H1 (cell line): ENCODE results near the gene COL4A1. TPM values are rescaled to one million over a fixed set of nuclear protein-coding genes. Genes with fewer than 3 reads are reported as not detected.

ENCODE experiments used
- CTCF ChIA-PET: fragments of 300-600 bp; sonication (Branson Sonifier 250); formaldehyde crosslinking; loops from one replicate; lab custom pipeline; 2021; ENCODE audit not compliant: partially characterized antibody; lab: Charles Lee
- POLR2A ChIA-PET: fragments of 300-600 bp; sonication (Branson Sonifier 250); formaldehyde crosslinking; loops from one replicate; lab custom pipeline; 2021; ENCODE audit warnings: inconsistent platforms; ENCODE audit not compliant: partially characterized antibody; lab: Charles Lee
- DNase-seq, 2 experiments: peaks; one replicate each; pipeline versions ENCODE4 v3.0.0 to v3.0.0-alpha.2; 2010 to 2022; ENCODE audit warnings: low spot score in 2 of 2, low read depth in 1 of 2, mixed read lengths in 1 of 2
- FAIRE-seq: peaks from 2 replicates; lab custom pipeline; 2011; peaks lifted over from hg19 to GRCh38; lab: Jason Lieb, UNC
- H2AFZ ChIP-seq: 2 replicates; pipeline ENCODE4 v1.8.1; 2012; ENCODE audit warnings: low read length, inconsistent platforms
- H2AK5ac ChIP-seq: 2 replicates; pipeline ENCODE4 v1.6.1; 2013; ENCODE audit warnings: low read depth, low read length
- H2BK120ac ChIP-seq: replicated peaks from 2 replicates; pipeline ENCODE3; 2013; ENCODE audit warnings: low read depth, low read length, inconsistent platforms
- H2BK12ac ChIP-seq: 2 replicates; pipeline ENCODE4 v1.6.1; 2013; ENCODE audit warnings: low read depth, low read length
- H2BK15ac ChIP-seq: 2 replicates; pipeline ENCODE4 v1.6.1; 2013; ENCODE audit warnings: low read length
- H2BK20ac ChIP-seq: 2 replicates; pipeline ENCODE4 v1.6.1; 2013; ENCODE audit warnings: low read length
- H2BK5ac ChIP-seq: 2 replicates; pipeline ENCODE4 v1.6.1; 2013; ENCODE audit warnings: low read depth, low read length
- H3K14ac ChIP-seq: 2 replicates; pipeline ENCODE4 v1.6.1; 2013; ENCODE audit warnings: inconsistent platforms; ENCODE audit not compliant: insufficient read length
- H3K18ac ChIP-seq: 2 replicates; pipeline ENCODE4 v1.6.1; 2013; ENCODE audit warnings: low read length; ENCODE audit errors: extremely low read depth
- H3K23ac ChIP-seq: 2 replicates; pipeline ENCODE4 v1.6.1; 2013; ENCODE audit warnings: inconsistent platforms; ENCODE audit not compliant: insufficient read length
- H3K23me2 ChIP-seq: 2 replicates; pipeline ENCODE4 v1.6.1; 2013; ENCODE audit warnings: low read depth, low read length
- H3K27ac ChIP-seq: 2 replicates; pipeline ENCODE4 v1.6.1; 2011; ENCODE audit warnings: low read depth, low read length, inconsistent platforms
- H3K27me3 ChIP-seq, 4 experiments: replicated peaks in 1 of 4; 1 replicate in 1 of 4; 2 replicates in 3 of 4; pipeline versions ENCODE4 v1.6.1 to v1.8.1; 2011 to 2013; ENCODE audit warnings: low read length in 3 of 4, mild to moderate bottlenecking in 3 of 4, inconsistent platforms in 2 of 4, mixed read lengths in 2 of 4, moderate library complexity in 1 of 4; ENCODE audit not compliant: control insufficient read depth in 3 of 4, insufficient read depth in 3 of 4; ENCODE audit errors: extremely low read depth in 1 of 4
- H3K36me3 ChIP-seq, 4 experiments: 2 replicates each; pipeline versions ENCODE4 v1.6.1 to v1.8.1; 2011 to 2013; ENCODE audit warnings: mild to moderate bottlenecking in 4 of 4, low read length in 3 of 4, moderate library complexity in 2 of 4, control low read depth in 1 of 4, inconsistent platforms in 1 of 4; ENCODE audit not compliant: insufficient read depth in 4 of 4, control insufficient read depth in 2 of 4
- H3K4ac ChIP-seq: replicated peaks from 2 replicates; pipeline ENCODE3; 2013; ENCODE audit warnings: low read length, low read depth, mixed read lengths, inconsistent platforms; ENCODE audit not compliant: insufficient read length
- H3K4me1 ChIP-seq, 4 experiments: replicated peaks in 1 of 4; 1 replicate in 1 of 4; 2 replicates in 3 of 4; pipeline versions ENCODE4 v1.6.1 to v1.8.1; 2011 to 2013; ENCODE audit warnings: low read length in 3 of 4, inconsistent platforms in 2 of 4, mixed read lengths in 1 of 4; ENCODE audit not compliant: insufficient read depth in 4 of 4, control insufficient read depth in 3 of 4
- H3K4me2 ChIP-seq, 2 experiments: 2 replicates each; pipeline versions ENCODE4 v1.6.1 to v1.8.1; 2011 to 2013; ENCODE audit warnings: low read depth in 2 of 2, low read length in 2 of 2, control low read depth in 1 of 2, inconsistent platforms in 1 of 2, mild to moderate bottlenecking in 1 of 2; ENCODE audit not compliant: insufficient read depth in 1 of 2
- H3K4me3 ChIP-seq, 4 experiments: fragments of 200-600, 300-600 bp in 1 of 4; sonication (generic), shearing (Covaris generic), sonication (Bioruptor Twin) in 1 of 4; 2 replicates each; pipeline versions ENCODE4 v1.5.1 to v1.8.1; 2011 to 2016; ENCODE audit warnings: low read length in 4 of 4, low read depth in 3 of 4, control low read depth in 2 of 4, inconsistent platforms in 2 of 4, mild to moderate bottlenecking in 2 of 4, mixed read lengths in 1 of 4, moderate library complexity in 1 of 4; ENCODE audit not compliant: insufficient read depth in 2 of 4; ENCODE audit errors: extremely low read depth in 1 of 4
- H3K56ac ChIP-seq: replicated peaks from 2 replicates; pipeline ENCODE3; 2013; ENCODE audit warnings: low read depth, mild to moderate bottlenecking, mixed read lengths, low read length, inconsistent platforms; ENCODE audit not compliant: insufficient read length
- H3K79me1 ChIP-seq: 2 replicates; pipeline ENCODE4 v1.6.1; 2013; ENCODE audit warnings: low read depth, low read length, control low read depth
- H3K79me2 ChIP-seq, 2 experiments: 2 replicates each; pipeline versions ENCODE4 v1.6.1 to v1.8.1; 2012 to 2013; ENCODE audit warnings: low read length in 2 of 2, mild to moderate bottlenecking in 2 of 2, inconsistent platforms in 1 of 2; ENCODE audit not compliant: insufficient read depth in 2 of 2, control insufficient read depth in 1 of 2
- H3K9ac ChIP-seq, 4 experiments: replicated peaks in 1 of 4; 1 replicate in 1 of 4; 2 replicates in 3 of 4; pipeline versions ENCODE4 v1.6.1 to v1.8.1; 2011 to 2013; ENCODE audit warnings: low read depth in 3 of 4, low read length in 3 of 4, control low read depth in 2 of 4, mild to moderate bottlenecking in 2 of 4, moderate library complexity in 2 of 4, inconsistent platforms in 1 of 4; ENCODE audit errors: extremely low read depth in 1 of 4
- H3K9me3 ChIP-seq, 2 experiments: 2 replicates each; pipeline versions ENCODE4 v1.6.1 to v1.8.1; 2012 to 2013; ENCODE audit warnings: mild to moderate bottlenecking in 2 of 2, moderate library complexity in 2 of 2, control low read depth in 1 of 2, inconsistent platforms in 1 of 2, low read depth in 1 of 2, low read length in 1 of 2, mixed read lengths in 1 of 2; ENCODE audit not compliant: insufficient read depth in 2 of 2
- H4K20me1 ChIP-seq, 2 experiments: replicated peaks in 1 of 2; 2 replicates each; pipeline versions ENCODE3 to v1.8.1; 2011 to 2013; ENCODE audit warnings: inconsistent platforms in 2 of 2, low read length in 2 of 2, mild to moderate bottlenecking in 1 of 2; ENCODE audit not compliant: insufficient read depth in 2 of 2, control insufficient read depth in 1 of 2
- H4K5ac ChIP-seq: 2 replicates; pipeline ENCODE4 v1.6.1; 2013; ENCODE audit warnings: low read length, low read depth, mixed read lengths, inconsistent platforms; ENCODE audit not compliant: insufficient read length
- H4K8ac ChIP-seq: 2 replicates; pipeline ENCODE4 v1.8.0; 2013; ENCODE audit warnings: mild to moderate bottlenecking, moderate library complexity, low read length, inconsistent platforms; ENCODE audit not compliant: insufficient read depth; ENCODE audit errors: extremely low read depth
- H4K91ac ChIP-seq: replicated peaks from 2 replicates; pipeline ENCODE3; 2013; ENCODE audit warnings: low read length, mixed read lengths, inconsistent platforms; ENCODE audit not compliant: insufficient read length
- ASH2L ChIP-seq: fragments of 200-600, 300-600 bp; sonication (generic); IDR thresholded peaks from one replicate; pipeline ENCODE4 v1.7.1; 2017; ENCODE audit warnings: low read length
- BACH1 ChIP-seq: IDR thresholded peaks from 2 replicates; pipeline ENCODE4 v1.6.1; 2012; ENCODE audit warnings: low read length, improper control_type of control experiment
- CTCF ChIP-seq, 3 experiments: IDR thresholded peaks; 1 replicate in 2 of 3; 2 replicates in 1 of 3; pipeline versions ENCODE4 v1.5.1 to v1.6.1; 2011; ENCODE audit warnings: low read length in 3 of 3, mild to moderate bottlenecking in 3 of 3, inconsistent platforms in 2 of 3, low read depth in 1 of 3, moderate library complexity in 1 of 3; ENCODE audit not compliant: insufficient read depth in 1 of 3; ENCODE audit errors: control extremely low read depth in 1 of 3
- E2F6 ChIP-seq: IDR thresholded peaks from 2 replicates; pipeline ENCODE4 v1.6.1; 2012; ENCODE audit warnings: inconsistent platforms
- FOSL1 ChIP-seq: IDR thresholded peaks from 2 replicates; pipeline ENCODE4 v1.6.1; 2011; ENCODE audit warnings: mild to moderate bottlenecking, low read depth, low read length, moderate library complexity; ENCODE audit not compliant: insufficient read depth
- POLR2A ChIP-seq, 2 experiments: IDR thresholded peaks; 1 replicate in 1 of 2; 2 replicates in 1 of 2; pipeline ENCODE4 v1.6.1; 2011; ENCODE audit warnings: low read depth in 2 of 2, low read length in 2 of 2, mild to moderate bottlenecking in 2 of 2; ENCODE audit errors: control extremely low read depth in 1 of 2
- POLR2AphosphoS5 ChIP-seq: IDR thresholded peaks from 2 replicates; pipeline ENCODE4 v1.6.1; 2011; ENCODE audit warnings: low read depth, low read length
- RFX5 ChIP-seq: IDR thresholded peaks from 2 replicates; pipeline ENCODE4 v1.6.1; 2011; ENCODE audit warnings: low read depth, low read length, improper control_type of control experiment, borderline replicate concordance
- TAF1 ChIP-seq: IDR thresholded peaks from 2 replicates; pipeline ENCODE4 v1.6.1; 2011; ENCODE audit warnings: mild to moderate bottlenecking, low read depth, low read length
- WGBS, 2 experiments: shearing (Covaris generic) in 1 of 2; methylation state at CpG; one replicate each; pipeline versions ENCODE4 v1.1.6 to v1.1.7; 2013 to 2015; ENCODE audit warnings: low lambda C conversion rate in 2 of 2, mixed read lengths in 2 of 2, inconsistent platforms in 1 of 2, low coverage in 1 of 2, missing lambda C conversion rate in 1 of 2; ENCODE audit not compliant: insufficient replicate concordance in 2 of 2, insufficient coverage in 1 of 2, insufficient read length in 1 of 2; ENCODE audit errors: extremely low coverage in 1 of 2, missing lambda C conversion rate in 1 of 2; 5-methylcytosine and 5-hydroxymethylcytosine counted together
- polyA plus RNA-seq, 7 experiments: library from polyadenylated mRNA; depleted of rRNA in 3 of 7; stranded (reverse) in 5 of 7; unstranded in 2 of 7; fragments of >200 nt in 5 of 7; fragments of 200-250 nt in 2 of 7; gene quantifications; 1 replicate in 5 of 7; 2 replicates in 1 of 7; 4 replicates in 1 of 7; pipeline versions ENCODE4 v1.2.1 to v1.2.3, GENCODE V29; 2011 to 2013; ENCODE audit warnings: missing spikeins in 2 of 7, mixed read lengths in 2 of 7
- total RNA-seq: library from RNA; stranded (reverse); fragmentation: NEBNext Ultra II Directional; extraction: Animal tissue kit (Norgen Biotek cat#: 25700); gene quantifications from 2 replicates; pipeline ENCODE4 v1.2.1, GENCODE V29; 2021
- TF ChIP-seq, protein P1 (sequence below): IDR thresholded peaks from 2 replicates; pipeline ENCODE4 v1.6.1; 2012; ENCODE audit warnings: inconsistent platforms

The COL4A1 gene
- total and polyA plus RNA-seq, 2 of the 8 experiments (the other 6 are each of a cell fraction or from before 2014, with no cell fraction given) = 30.7 to 82.0 TPM

GRCh38 chr13:110200276-110200870 is 106.6 kb downstream of the COL4A1 start:
- Histone ChIP-seq H2BK12ac (no peak overlapping the region), H3K18ac (no peak overlapping the region), H2BK5ac (no peak overlapping the region), H3K4me2 (no peak overlapping the region), H2BK120ac (no peak overlapping the region), H3K79me1 (no peaks in the 10 kb centered on the region), H3K4me1 (no peaks in the 10 kb centered on the region), H3K27ac (no peak overlapping the region), H3K79me2 (no peaks in the 10 kb centered on the region), H4K8ac (no peak overlapping the region), H3K14ac (no peak overlapping the region), H3K56ac (no peak overlapping the region), H3K36me3 (peaks cover 0 to 9% (median 0%) of the 10 kb centered on the region in 4 experiments; a peak in 1 of 8 replicates), H2AK5ac (no peak overlapping the region), H3K27me3 (no peaks in the 10 kb centered on the region), H3K9me3 (no peaks in the 10 kb centered on the region), H2AFZ (no peak overlapping the region), H4K91ac (no peak overlapping the region), H3K4ac (no peak overlapping the region), H3K23me2 (no peaks in the 10 kb centered on the region; the same call in 1 of the 2 replicates), H3K4me3 (no peak overlapping the region), H3K23ac (no peak overlapping the region), H3K9ac (no peak overlapping the region), H4K5ac (no peak overlapping the region), H2BK15ac (no peak overlapping the region), H4K20me1 (no peaks in the 10 kb centered on the region), H2BK20ac (no peak overlapping the region)
- WGBS, 2 experiments = 89% methylated on average over 12 of the region's 12 CpGs; no CpG with 5 or more reads in 1 of the 2 experiments
- no peak for TF ChIP-seq FOSL1
- TF ChIP-seq TAF1 = no peak
- TF ChIP-seq POLR2AphosphoS5 = no peak
- no peak for TF ChIP-seq RFX5
- no peak for TF ChIP-seq BACH1
- TF ChIP-seq, protein P1, sequence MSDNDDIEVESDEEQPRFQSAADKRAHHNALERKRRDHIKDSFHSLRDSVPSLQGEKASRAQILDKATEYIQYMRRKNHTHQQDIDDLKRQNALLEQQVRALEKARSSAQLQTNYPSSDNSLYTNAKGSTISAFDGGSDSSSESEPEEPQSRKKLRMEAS = no peak
- TF ChIP-seq ASH2L = no peak
- TF ChIP-seq POLR2A (IDR thresholded peaks at IDR 0.05; ENCODE audit: control extremely low read depth in 1 of 2, low read depth in 2 of 2, low read length in 2 of 2) = no peak
- no peak for TF ChIP-seq E2F6
- TF ChIP-seq CTCF (IDR thresholded peaks at IDR 0.05; ENCODE audit: control extremely low read depth in 1 of 3, insufficient read depth in 1 of 3, low read depth in 1 of 3, low read length in 3 of 3) = no peak
- DNase-seq (no peak), FAIRE-seq (no peak)
- ChIA-PET POLR2A (no interaction called here), CTCF (no interaction called here)
